ENCODE data around the gene ALMS1. TPM values are rescaled to one million over a fixed set of nuclear protein-coding genes. Genes with fewer than 3 reads are reported as not detected.
"Not testable (repeated sequence)": the region's sequence is repeated elsewhere in the genome, so short reads cannot be mapped to it uniquely, and the experiment has no call there.

The ALMS1 gene
- total RNA-seq, 1 experiment from 2014 or later, result 7.4 TPM

GRCh38 chr2:73451263-73451972 is 65.8 kb downstream of the ALMS1 start:
- no peaks in the 10 kb centered on the region for H3K27me3 ChIP-seq (replicated peaks; ENCODE audit: control insufficient read depth, insufficient read depth, low read length)
- H3K4me1 ChIP-seq, result no peaks in the 10 kb centered on the region
- BruUV-seq (replicated peaks), result no TSS peak
- Mint-ChIP-seq H3K9me3 (ENCODE audit: unreplicated experiment) (no peaks in the 10 kb centered on the region), H3K27me3 (ENCODE audit: insufficient read depth, unreplicated experiment) (no peaks in the 10 kb centered on the region), H3K27ac (ENCODE audit: unreplicated experiment) (no peak overlapping the region), H3K36me3 (ENCODE audit: insufficient read depth, unreplicated experiment) (no peaks in the 10 kb centered on the region), H3K4me3 (ENCODE audit: unreplicated experiment) (no peak overlapping the region), H3K4me1 (ENCODE audit: low read depth, unreplicated experiment) (no peaks in the 10 kb centered on the region)
- ChIA-PET CTCF (no interaction called here), POLR2A (no interaction called here)
- H3K4me3 ChIP-seq (ENCODE audit: low read depth, low read length), result no peak overlapping the region
- no peak for TF ChIP-seq CTCF (IDR thresholded peaks at IDR 0.05; ENCODE audit: insufficient read depth in 1 of 2, low read depth in 1 of 2, low read length in 1 of 2, severe bottlenecking in 1 of 2, unreplicated experiment in 1 of 2)
- DNase-seq, result no peak
- intact Hi-C loops (cut with micrococcal nuclease; ENCODE audit: unreplicated experiment), result no loop called here
- no peaks in the 10 kb centered on the region; the same call in none of the 2 replicates for H3K36me3 ChIP-seq (ENCODE audit: control insufficient read depth, insufficient read depth, low read length)
- no peaks in the 10 kb centered on the region for H3K9me3 ChIP-seq

- H3K36me3 ChIP-seq (ENCODE audit: control insufficient read depth, insufficient read depth, low read length), result no peaks in the 10 kb centered on the region
- no peak overlapping the region for H3K4me3 Mint-ChIP-seq (ENCODE audit: unreplicated experiment)
- H3K27me3 Mint-ChIP-seq (ENCODE audit: insufficient read depth, unreplicated experiment), result no peaks in the 10 kb centered on the region
- no peak overlapping the region for H3K27ac Mint-ChIP-seq (ENCODE audit: unreplicated experiment)
- peaks cover 10% of the 10 kb centered on the region; the same call in 1 of the 2 replicates for H3K9me3 ChIP-seq
- intact Hi-C loops (cut with micrococcal nuclease; ENCODE audit: unreplicated experiment), result no loop called here
- no peak for DNase-seq
- H3K4me1 Mint-ChIP-seq (ENCODE audit: low read depth, unreplicated experiment), result no peaks in the 10 kb centered on the region
- ChIA-PET CTCF (no interaction called here), POLR2A (no interaction called here)
- peaks cover 6% of the 10 kb centered on the region for H3K36me3 Mint-ChIP-seq (ENCODE audit: insufficient read depth, unreplicated experiment)
- H3K27me3 ChIP-seq (replicated peaks; ENCODE audit: control insufficient read depth, insufficient read depth, low read length), result no peaks in the 10 kb centered on the region
- peaks cover 29% of the 10 kb centered on the region for H3K9me3 Mint-ChIP-seq (ENCODE audit: unreplicated experiment)
- TF ChIP-seq CTCF (IDR thresholded peaks at IDR 0.05; ENCODE audit: insufficient read depth in 1 of 2, low read depth in 1 of 2, low read length in 1 of 2, severe bottlenecking in 1 of 2, unreplicated experiment in 1 of 2), result no peak
- no peaks in the 10 kb centered on the region for H3K4me1 ChIP-seq
- no TSS peak for BruUV-seq (replicated peaks)
- no peak overlapping the region for H3K4me3 ChIP-seq (ENCODE audit: low read depth, low read length)
Observed at GRCh38 chr2:73457982-73458381, 72.3 kb downstream of the ALMS1 start.

GRCh38 chr2:73462388-73462787 is 76.8 kb downstream of the ALMS1 start:
- intact Hi-C loops (cut with micrococcal nuclease; ENCODE audit: unreplicated experiment); H3K27me3 ChIP-seq (replicated peaks; ENCODE audit: control insufficient read depth, insufficient read depth, low read length); H3K4me1 ChIP-seq; H3K36me3 Mint-ChIP-seq (ENCODE audit: insufficient read depth, unreplicated experiment); H3K27ac Mint-ChIP-seq (ENCODE audit: unreplicated experiment); DNase-seq; H3K27me3 Mint-ChIP-seq (ENCODE audit: insufficient read depth, unreplicated experiment); H3K36me3 ChIP-seq (ENCODE audit: control insufficient read depth, insufficient read depth, low read length); BruUV-seq (replicated peaks); H3K4me3 ChIP-seq (ENCODE audit: low read depth, low read length); POLR2A ChIA-PET; CTCF ChIA-PET; H3K4me1 Mint-ChIP-seq (ENCODE audit: low read depth, unreplicated experiment); H3K4me3 Mint-ChIP-seq (ENCODE audit: unreplicated experiment): not testable (repeated sequence)
- H3K9me3 ChIP-seq, result peaks cover 10% of the 10 kb centered on the region; the same call in 1 of the 2 replicates
- peaks cover 29% of the 10 kb centered on the region for H3K9me3 Mint-ChIP-seq (ENCODE audit: unreplicated experiment)

All from Caco-2 (cell line).